T-helper 2 cell treated with Interferon-gamma antibody and Interleukin-4, amounts not matched to agents 100 ng/mL and 5 ng/mL, for 36 hours (primary cell): ENCODE results near the gene MACROH2A2. TPM values are rescaled to one million over a fixed set of nuclear protein-coding genes. Genes with fewer than 3 reads are reported as not detected.
"Not testable (repeated sequence)": the region's sequence is repeated elsewhere in the genome, so short reads cannot be mapped to it uniquely, and the experiment has no call there.

Experiments
- intact Hi-C: fragments of 100-400 bp; cut with micrococcal nuclease; formaldehyde crosslinking; loops from one replicate; pipeline ENCODE4 v1.15.1; 2023
- total RNA-seq: library from RNA; stranded (reverse); gene quantifications from 2 replicates; pipeline ENCODE4 v1.2.3, GENCODE V29; 2022

The MACROH2A2 gene
- total RNA-seq, 1 donor from 2014 or later: 2.9 TPM

GRCh38 chr10:70148516-70148915 lies 95.9 kb downstream of the MACROH2A2 start:
- intact Hi-C loops: loop anchor here (5.0 to 10.0 kb wide), 2 partner anchors 46 to 214 kb away; no protein-coding TSS in a partner anchor

- intact Hi-C loops: no loop called here
Measured at GRCh38 chr10:70155255-70155838, 102.7 kb downstream of the MACROH2A2 start.

- intact Hi-C loops: no loop called here
Measured at GRCh38 chr10:70158113-70158512, 105.5 kb downstream of the MACROH2A2 start.

- intact Hi-C loops: not testable (repeated sequence)
Measured at GRCh38 chr10:70159366-70159765, 106.7 kb downstream of the MACROH2A2 start.

GRCh38 chr10:70160798-70161197 lies 108.2 kb downstream of the MACROH2A2 start:
- intact Hi-C loops: loop anchor here (5.0 kb wide), 1 partner anchor 417 kb away; no protein-coding TSS in a partner anchor

Other genes with a start within 250 kb of the MACROH2A2 start
- gene AIFM2, start 80.0 kb downstream of the MACROH2A2 start, total RNA-seq: 3.1 and 3.7 TPM in 2 replicates
- gene TYSND1, start 93.9 kb downstream of the MACROH2A2 start, total RNA-seq: 14.1 and 14.7 TPM in 2 replicates
- gene SAR1A, start 117.7 kb downstream of the MACROH2A2 start, total RNA-seq: 101 and 103 TPM in 2 replicates
- 190 and 194 TPM in 2 replicates for gene PPA1, start 180.6 kb downstream of the MACROH2A2 start, total RNA-seq
- not detected in 2 replicates for gene NPFFR1, start 231.2 kb downstream of the MACROH2A2 start, total RNA-seq